ENCODE results near the gene CGB2.

DNA sequence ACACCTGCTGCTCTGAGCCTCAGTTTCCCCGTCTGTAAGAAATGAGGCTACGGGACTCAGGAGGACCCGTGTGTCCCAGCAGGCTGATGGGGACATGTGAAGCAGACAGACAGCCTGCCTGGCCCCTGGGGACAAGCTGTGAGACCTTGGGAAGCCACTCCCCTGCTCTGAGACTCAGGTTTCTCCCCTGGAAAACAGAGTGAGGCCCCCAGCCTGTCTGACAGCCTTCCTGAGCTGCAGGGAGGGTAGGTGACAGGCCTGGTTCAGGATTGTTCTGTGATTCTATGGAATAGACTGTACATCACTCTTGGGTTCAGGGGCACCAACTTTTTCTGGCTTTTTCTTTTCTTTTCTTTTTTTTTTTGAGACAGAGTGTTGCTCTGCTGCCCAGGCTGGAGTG is 35.9 kb downstream of the CGB2 start:
- no peak for TF ChIP-seq GATA3 (IDR thresholded peaks at IDR 0.05; ENCODE audit: low read depth, low read length)
- no peak for TF ChIP-seq GATA2 (IDR thresholded peaks at IDR 0.05; ENCODE audit: low read depth, low read length)

Data from SH-SY5Y (cell line).